K562 (cell line): ENCODE measurements around the gene SLCO6A1. TPM values are rescaled to one million over a fixed set of nuclear protein-coding genes. Genes with fewer than 3 reads are reported as not detected.

Experiments
- ATAC-seq: fragments of 200-7000 bp; cut with Tn5 transposase; 3 replicates; pipeline ENCODE4 v1.9.1; 2020; ENCODE audit warnings: moderate library complexity
- BruUV-seq: library from RNA; stranded (reverse); fragments of 400-500 nt; replicated peaks from 2 replicates; lab custom pipeline; 2021; lab: Mats Ljungman, UMichigan
- CTCF ChIA-PET: fragments of 300-600 bp; formaldehyde crosslinking; extraction: SDS; loops from one replicate; lab custom pipeline; 2021; ENCODE audit warnings: low intra/inter-chr PET ratio; lab: Yijun Ruan, JAX
- POLR2A ChIA-PET: fragments of 300-600, 350-650 bp; sonication (Branson Sonifier 250); formaldehyde crosslinking; extraction: SDS; loops from one replicate; lab custom pipeline; 2021; ENCODE audit warnings: antibody characterized with exemption, inconsistent platforms; lab: Yijun Ruan, JAX
- DNase-seq, 4 experiments: peaks; one replicate each; pipeline versions ENCODE4 v3.0.0 to v3.0.0-alpha.2; 2011 to 2018; ENCODE audit warnings: low spot score in 3 of 4, mixed read lengths in 3 of 4; ENCODE audit errors: extremely low read depth in 1 of 4
- FAIRE-seq: peaks from 2 replicates; lab custom pipeline; 2011; peaks lifted over from hg19 to GRCh38; lab: Jason Lieb, UNC
- H2AFZ ChIP-seq: 2 replicates; pipeline ENCODE4 v1.6.0; 2011; ENCODE audit warnings: low read depth, low read length, control low read depth, inconsistent platforms
- H3K27ac ChIP-seq: fragments of 200-600 bp; 3 replicates; pipeline ENCODE4 v1.8.0; 2011; ENCODE audit warnings: low read depth, mild to moderate bottlenecking, control low read depth, inconsistent platforms, low read length, moderate library complexity, mixed read lengths; ENCODE audit errors: extremely low read depth
- H3K27me3 ChIP-seq, 2 experiments: fragments of 300-600 bp in 1 of 2; 2 replicates in 1 of 2; 3 replicates in 1 of 2; pipeline versions ENCODE4 v1.6.0 to v1.8.0; 2011; ENCODE audit warnings: inconsistent platforms in 2 of 2, low read length in 2 of 2, mild to moderate bottlenecking in 1 of 2, mixed read lengths in 1 of 2, moderate library complexity in 1 of 2; ENCODE audit not compliant: control insufficient read depth in 2 of 2, insufficient read depth in 2 of 2
- H3K36me3 ChIP-seq: fragments of 300-600 bp; 3 replicates; pipeline ENCODE4 v1.8.0; 2011; ENCODE audit warnings: mild to moderate bottlenecking, low read length, inconsistent platforms; ENCODE audit not compliant: control insufficient read depth, insufficient read depth
- H3K4me1 ChIP-seq, 2 experiments: fragments of 200-600 bp in 1 of 2; replicated peaks in 1 of 2; 2 replicates in 1 of 2; 3 replicates in 1 of 2; pipeline versions ENCODE4 v1.5.1 to v1.8.0; 2011; ENCODE audit warnings: inconsistent platforms in 2 of 2, low read length in 2 of 2, mild to moderate bottlenecking in 1 of 2, mixed read lengths in 1 of 2, moderate library complexity in 1 of 2; ENCODE audit not compliant: control insufficient read depth in 2 of 2, insufficient read depth in 2 of 2
- H3K4me2 ChIP-seq: 2 replicates; pipeline ENCODE4 v1.6.1; 2011; ENCODE audit warnings: low read length, control low read depth, inconsistent platforms, mixed read lengths; ENCODE audit not compliant: insufficient read depth
- H3K4me3 ChIP-seq: fragments of 200-600 bp; sonication (generic), shearing (Covaris generic); 2 replicates; pipeline ENCODE4 v1.5.1; 2016; ENCODE audit warnings: control low read depth, inconsistent platforms
- H3K79me2 ChIP-seq: fragments of 200-600 bp; 3 replicates; pipeline ENCODE4 v1.8.0; 2011; ENCODE audit warnings: low read length, inconsistent platforms; ENCODE audit not compliant: control insufficient read depth, insufficient read depth
- H3K9ac ChIP-seq, 2 experiments: 2 replicates each; pipeline versions ENCODE4 v1.6.0 to v1.6.1; 2011; ENCODE audit warnings: low read depth in 2 of 2, low read length in 2 of 2, control low read depth in 1 of 2, inconsistent platforms in 1 of 2, mild to moderate bottlenecking in 1 of 2, mixed read lengths in 1 of 2; ENCODE audit not compliant: insufficient read depth in 1 of 2
- H3K9me1 ChIP-seq: one replicate; pipeline ENCODE4 v1.6.0; 2011; ENCODE audit warnings: inconsistent platforms, mild to moderate bottlenecking, low read length, moderate library complexity; ENCODE audit not compliant: control insufficient read depth, insufficient read depth
- H3K9me3 ChIP-seq: replicated peaks from 2 replicates; pipeline ENCODE4 v1.5.1; 2011; ENCODE audit warnings: low read depth, low read length, inconsistent platforms; ENCODE audit not compliant: control insufficient read depth, insufficient read depth
- H4K20me1 ChIP-seq: replicated peaks from 2 replicates; pipeline ENCODE4 v1.6.1; 2011; ENCODE audit warnings: low read length, inconsistent platforms, mixed read lengths; ENCODE audit not compliant: control insufficient read depth, insufficient read depth
- ADNP ChIP-seq: fragments of 200-800 bp; sonication (Bioruptor generic); IDR thresholded peaks from 2 replicates; pipeline ENCODE4 v1.6.1; 2016; ENCODE audit warnings: missing genetic modification characterization, missing compliant biosample characterization
- RBM34 ChIP-seq: fragments of 200-400 bp; formaldehyde crosslinking; IDR thresholded peaks from 2 replicates; pipeline ENCODE4 v1.6.1; 2018; ENCODE audit warnings: low read length, borderline replicate concordance; ENCODE audit not compliant: insufficient read depth
- TCF7 ChIP-seq: sonication (generic); IDR thresholded peaks from 2 replicates; pipeline ENCODE4 v1.6.1; 2016; ENCODE audit warnings: antibody characterized with exemption, borderline replicate concordance
- in situ Hi-C: fragments of 300-500 bp; cut with MboI; formaldehyde crosslinking; loops from 4 replicates; pipeline ENCODE4 v1.15.0; 2018; ENCODE audit warnings: inconsistent platforms, mixed read lengths
- intact Hi-C: fragments of 100-400 bp; cut with micrococcal nuclease; formaldehyde crosslinking; loops from 2 replicates; pipeline ENCODE4 v1.14.2; 2022
- polyA plus RNA-seq, 8 experiments: library from polyadenylated mRNA; depleted of rRNA in 4 of 8; stranded (reverse) in 5 of 8; unstranded in 3 of 8; fragments of >200 nt; fragmentation: Nextera tagmentation in 2 of 8; fragmentation: Illumina TruSeq in 1 of 8; extraction: Ambion mirVana in 2 of 8; extraction: Trizol in 1 of 8; gene quantifications; 2 replicates each; pipeline versions ENCODE4 v1.2.1 to v1.2.3, GENCODE V29; 2011 to 2014; ENCODE audit warnings: inconsistent platforms in 1 of 8, missing spikeins in 1 of 8
- total RNA-seq, 7 experiments: library from RNA; depleted of rRNA in 6 of 7; stranded (reverse); fragments of >200 nt in 6 of 7; fragmentation: Illumina TruSeq in 2 of 7; extraction: Trizol in 2 of 7; gene quantifications; 2 replicates each; pipeline versions ENCODE4 v1.2.1 to v1.2.3, GENCODE V29; 2011 to 2021; ENCODE audit warnings: low replicate concordance in 1 of 7
- TF ChIP-seq, protein P1 (sequence below): fragments of 200-800 bp; sonication (Bioruptor generic); IDR thresholded peaks from 2 replicates; pipeline ENCODE4 v1.6.1; 2016; ENCODE audit warnings: missing genetic modification characterization, missing compliant biosample characterization
- TF ChIP-seq, protein P2 (sequence below): fragments of 250-450 bp; sonication (Bioruptor Pico); IDR thresholded peaks from 2 replicates; pipeline ENCODE4 v1.5.0; 2021; ENCODE audit warnings: mild to moderate bottlenecking, borderline replicate concordance
- TF ChIP-seq, protein P3 (sequence below): fragments of 250-450 bp; sonication (Bioruptor Pico); IDR thresholded peaks from 2 replicates; pipeline ENCODE4 v1.5.0; 2022; ENCODE audit warnings: mild to moderate bottlenecking
- TF ChIP-seq, protein P4 (sequence below): sonication (generic); formaldehyde crosslinking; IDR thresholded peaks from 2 replicates; pipeline ENCODE4 v1.8.1; 2023; ENCODE audit warnings: missing genetic modification reagents, mild to moderate bottlenecking, borderline replicate concordance

Gene SLCO6A1
- total and polyA plus RNA-seq, 9 of the 15 experiments (the other 6 are each of a cell fraction or from before 2014, with no cell fraction given) = 0.04 to 0.20 (median 0.11) TPM; not detected in 6

DNA sequence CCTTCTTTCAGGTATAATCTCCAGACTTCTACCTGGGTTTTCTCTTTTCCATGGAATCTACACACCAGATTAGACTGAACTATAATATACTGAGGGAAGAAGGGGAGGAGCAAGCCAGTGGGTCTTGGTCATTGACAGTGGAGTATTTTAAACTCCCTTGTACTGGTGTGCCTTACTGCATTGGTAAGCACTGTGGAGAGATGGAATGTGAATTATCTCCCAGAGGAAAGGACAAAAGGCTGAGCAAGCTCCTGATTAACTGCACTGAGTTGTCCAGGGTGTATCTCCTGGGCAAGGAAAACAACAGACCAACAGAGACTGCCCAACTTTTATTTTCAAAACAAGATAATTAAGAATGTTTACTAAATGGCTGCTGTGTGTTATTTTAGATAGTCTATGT lies 29.8 kb upstream of the SLCO6A1 start:
- Histone ChIP-seq H3K4me1 (no peaks in the 10 kb centered on the region), H3K27me3 (no peaks in the 10 kb centered on the region), H3K27ac (no peak overlapping the region), H3K9me3 (no peaks in the 10 kb centered on the region), H3K9me1 (no peaks in the 10 kb centered on the region), H3K36me3 (no peaks in the 10 kb centered on the region), H3K79me2 (no peaks in the 10 kb centered on the region), H3K4me3 (no peak overlapping the region), H3K9ac (no peak overlapping the region), H2AFZ (no peak overlapping the region), H4K20me1 (no peaks in the 10 kb centered on the region), H3K4me2 (no peak overlapping the region)
- ATAC-seq = no peak
- POLR2A ChIA-PET = no interaction called here
- no TSS peak for BruUV-seq
- in situ Hi-C loops = loop anchor here (25.0 kb wide), 1 partner anchor 959 kb away; no protein-coding TSS in a partner anchor
- CTCF ChIA-PET = no interaction called here
- intact Hi-C loops = no loop called here
- DNase-seq = no peak
- FAIRE-seq = no peak
- TF ChIP-seq, protein P1, sequence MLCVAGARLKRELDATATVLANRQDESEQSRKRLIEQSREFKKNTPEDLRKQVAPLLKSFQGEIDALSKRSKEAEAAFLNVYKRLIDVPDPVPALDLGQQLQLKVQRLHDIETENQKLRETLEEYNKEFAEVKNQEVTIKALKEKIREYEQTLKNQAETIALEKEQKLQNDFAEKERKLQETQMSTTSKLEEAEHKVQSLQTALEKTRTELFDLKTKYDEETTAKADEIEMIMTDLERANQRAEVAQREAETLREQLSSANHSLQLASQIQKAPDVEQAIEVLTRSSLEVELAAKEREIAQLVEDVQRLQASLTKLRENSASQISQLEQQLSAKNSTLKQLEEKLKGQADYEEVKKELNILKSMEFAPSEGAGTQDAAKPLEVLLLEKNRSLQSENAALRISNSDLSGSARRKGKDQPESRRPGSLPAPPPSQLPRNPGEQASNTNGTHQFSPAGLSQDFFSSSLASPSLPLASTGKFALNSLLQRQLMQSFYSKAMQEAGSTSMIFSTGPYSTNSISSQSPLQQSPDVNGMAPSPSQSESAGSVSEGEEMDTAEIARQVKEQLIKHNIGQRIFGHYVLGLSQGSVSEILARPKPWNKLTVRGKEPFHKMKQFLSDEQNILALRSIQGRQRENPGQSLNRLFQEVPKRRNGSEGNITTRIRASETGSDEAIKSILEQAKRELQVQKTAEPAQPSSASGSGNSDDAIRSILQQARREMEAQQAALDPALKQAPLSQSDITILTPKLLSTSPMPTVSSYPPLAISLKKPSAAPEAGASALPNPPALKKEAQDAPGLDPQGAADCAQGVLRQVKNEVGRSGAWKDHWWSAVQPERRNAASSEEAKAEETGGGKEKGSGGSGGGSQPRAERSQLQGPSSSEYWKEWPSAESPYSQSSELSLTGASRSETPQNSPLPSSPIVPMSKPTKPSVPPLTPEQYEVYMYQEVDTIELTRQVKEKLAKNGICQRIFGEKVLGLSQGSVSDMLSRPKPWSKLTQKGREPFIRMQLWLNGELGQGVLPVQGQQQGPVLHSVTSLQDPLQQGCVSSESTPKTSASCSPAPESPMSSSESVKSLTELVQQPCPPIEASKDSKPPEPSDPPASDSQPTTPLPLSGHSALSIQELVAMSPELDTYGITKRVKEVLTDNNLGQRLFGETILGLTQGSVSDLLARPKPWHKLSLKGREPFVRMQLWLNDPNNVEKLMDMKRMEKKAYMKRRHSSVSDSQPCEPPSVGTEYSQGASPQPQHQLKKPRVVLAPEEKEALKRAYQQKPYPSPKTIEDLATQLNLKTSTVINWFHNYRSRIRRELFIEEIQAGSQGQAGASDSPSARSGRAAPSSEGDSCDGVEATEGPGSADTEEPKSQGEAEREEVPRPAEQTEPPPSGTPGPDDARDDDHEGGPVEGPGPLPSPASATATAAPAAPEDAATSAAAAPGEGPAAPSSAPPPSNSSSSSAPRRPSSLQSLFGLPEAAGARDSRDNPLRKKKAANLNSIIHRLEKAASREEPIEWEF = no peak
- TF ChIP-seq, protein P2, sequence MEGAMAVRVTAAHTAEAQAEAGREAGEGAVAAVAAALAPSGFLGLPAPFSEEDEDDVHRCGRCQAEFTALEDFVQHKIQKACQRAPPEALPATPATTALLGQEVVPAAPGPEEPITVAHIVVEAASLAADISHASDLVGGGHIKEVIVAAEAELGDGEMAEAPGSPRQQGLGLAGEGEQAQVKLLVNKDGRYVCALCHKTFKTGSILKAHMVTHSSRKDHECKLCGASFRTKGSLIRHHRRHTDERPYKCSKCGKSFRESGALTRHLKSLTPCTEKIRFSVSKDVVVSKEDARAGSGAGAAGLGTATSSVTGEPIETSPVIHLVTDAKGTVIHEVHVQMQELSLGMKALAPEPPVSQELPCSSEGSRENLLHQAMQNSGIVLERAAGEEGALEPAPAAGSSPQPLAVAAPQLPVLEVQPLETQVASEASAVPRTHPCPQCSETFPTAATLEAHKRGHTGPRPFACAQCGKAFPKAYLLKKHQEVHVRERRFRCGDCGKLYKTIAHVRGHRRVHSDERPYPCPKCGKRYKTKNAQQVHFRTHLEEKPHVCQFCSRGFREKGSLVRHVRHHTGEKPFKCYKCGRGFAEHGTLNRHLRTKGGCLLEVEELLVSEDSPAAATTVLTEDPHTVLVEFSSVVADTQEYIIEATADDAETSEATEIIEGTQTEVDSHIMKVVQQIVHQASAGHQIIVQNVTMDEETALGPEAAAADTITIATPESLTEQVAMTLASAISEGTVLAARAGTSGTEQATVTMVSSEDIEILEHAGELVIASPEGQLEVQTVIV (CRISPR knock-in tag) = no peak
- TF ChIP-seq TCF7 = no peak
- TF ChIP-seq, protein P3, sequence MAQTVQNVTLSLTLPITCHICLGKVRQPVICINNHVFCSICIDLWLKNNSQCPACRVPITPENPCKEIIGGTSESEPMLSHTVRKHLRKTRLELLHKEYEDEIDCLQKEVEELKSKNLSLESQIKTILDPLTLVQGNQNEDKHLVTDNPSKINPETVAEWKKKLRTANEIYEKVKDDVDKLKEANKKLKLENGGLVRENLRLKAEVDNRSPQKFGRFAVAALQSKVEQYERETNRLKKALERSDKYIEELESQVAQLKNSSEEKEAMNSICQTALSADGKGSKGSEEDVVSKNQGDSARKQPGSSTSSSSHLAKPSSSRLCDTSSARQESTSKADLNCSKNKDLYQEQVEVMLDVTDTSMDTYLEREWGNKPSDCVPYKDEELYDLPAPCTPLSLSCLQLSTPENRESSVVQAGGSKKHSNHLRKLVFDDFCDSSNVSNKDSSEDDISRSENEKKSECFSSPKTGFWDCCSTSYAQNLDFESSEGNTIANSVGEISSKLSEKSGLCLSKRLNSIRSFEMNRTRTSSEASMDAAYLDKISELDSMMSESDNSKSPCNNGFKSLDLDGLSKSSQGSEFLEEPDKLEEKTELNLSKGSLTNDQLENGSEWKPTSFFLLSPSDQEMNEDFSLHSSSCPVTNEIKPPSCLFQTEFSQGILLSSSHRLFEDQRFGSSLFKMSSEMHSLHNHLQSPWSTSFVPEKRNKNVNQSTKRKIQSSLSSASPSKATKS (CRISPR knock-in tag) = no peak
- TF ChIP-seq ADNP (tag) = no peak
- TF ChIP-seq, protein P4, sequence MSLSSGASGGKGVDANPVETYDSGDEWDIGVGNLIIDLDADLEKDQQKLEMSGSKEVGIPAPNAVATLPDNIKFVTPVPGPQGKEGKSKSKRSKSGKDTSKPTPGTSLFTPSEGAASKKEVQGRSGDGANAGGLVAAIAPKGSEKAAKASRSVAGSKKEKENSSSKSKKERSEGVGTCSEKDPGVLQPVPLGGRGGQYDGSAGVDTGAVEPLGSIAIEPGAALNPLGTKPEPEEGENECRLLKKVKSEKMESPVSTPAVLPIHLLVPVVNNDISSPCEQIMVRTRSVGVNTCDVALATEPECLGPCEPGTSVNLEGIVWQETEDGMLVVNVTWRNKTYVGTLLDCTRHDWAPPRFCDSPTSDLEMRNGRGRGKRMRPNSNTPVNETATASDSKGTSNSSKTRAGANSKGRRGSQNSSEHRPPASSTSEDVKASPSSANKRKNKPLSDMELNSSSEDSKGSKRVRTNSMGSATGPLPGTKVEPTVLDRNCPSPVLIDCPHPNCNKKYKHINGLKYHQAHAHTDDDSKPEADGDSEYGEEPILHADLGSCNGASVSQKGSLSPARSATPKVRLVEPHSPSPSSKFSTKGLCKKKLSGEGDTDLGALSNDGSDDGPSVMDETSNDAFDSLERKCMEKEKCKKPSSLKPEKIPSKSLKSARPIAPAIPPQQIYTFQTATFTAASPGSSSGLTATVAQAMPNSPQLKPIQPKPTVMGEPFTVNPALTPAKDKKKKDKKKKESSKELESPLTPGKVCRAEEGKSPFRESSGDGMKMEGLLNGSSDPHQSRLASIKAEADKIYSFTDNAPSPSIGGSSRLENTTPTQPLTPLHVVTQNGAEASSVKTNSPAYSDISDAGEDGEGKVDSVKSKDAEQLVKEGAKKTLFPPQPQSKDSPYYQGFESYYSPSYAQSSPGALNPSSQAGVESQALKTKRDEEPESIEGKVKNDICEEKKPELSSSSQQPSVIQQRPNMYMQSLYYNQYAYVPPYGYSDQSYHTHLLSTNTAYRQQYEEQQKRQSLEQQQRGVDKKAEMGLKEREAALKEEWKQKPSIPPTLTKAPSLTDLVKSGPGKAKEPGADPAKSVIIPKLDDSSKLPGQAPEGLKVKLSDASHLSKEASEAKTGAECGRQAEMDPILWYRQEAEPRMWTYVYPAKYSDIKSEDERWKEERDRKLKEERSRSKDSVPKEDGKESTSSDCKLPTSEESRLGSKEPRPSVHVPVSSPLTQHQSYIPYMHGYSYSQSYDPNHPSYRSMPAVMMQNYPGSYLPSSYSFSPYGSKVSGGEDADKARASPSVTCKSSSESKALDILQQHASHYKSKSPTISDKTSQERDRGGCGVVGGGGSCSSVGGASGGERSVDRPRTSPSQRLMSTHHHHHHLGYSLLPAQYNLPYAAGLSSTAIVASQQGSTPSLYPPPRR = no peak
- TF ChIP-seq RBM34 = no peak
